Hepatic stellate cell (primary cell): ENCODE measurements around the gene DMAC2L.

Source experiments
- DNase-seq: peaks from one replicate; pipeline ENCODE4 v3.0.0; 2011; ENCODE audit warnings: low spot score

Gene DMAC2L

DNA sequence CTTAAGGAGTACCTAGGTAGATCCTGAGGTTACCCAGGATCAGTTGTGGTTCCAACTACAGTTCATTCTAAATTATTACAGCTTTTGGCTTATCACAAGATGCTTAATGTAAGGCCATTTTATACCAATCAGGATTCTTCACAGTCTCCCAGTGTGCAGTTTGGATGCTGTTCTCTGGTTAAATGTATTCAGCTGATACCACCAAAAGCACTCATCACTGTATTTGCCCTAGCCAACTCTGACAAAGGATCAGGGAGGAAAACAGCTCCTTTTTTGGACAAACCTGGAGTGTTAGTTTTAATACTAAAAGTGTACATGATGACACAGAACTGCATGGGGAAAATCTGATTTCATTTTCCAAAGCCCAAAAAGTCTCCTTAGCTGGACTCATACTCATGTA, 19.5 kb downstream of the DMAC2L start:
- DNase-seq: no peak

DNA sequence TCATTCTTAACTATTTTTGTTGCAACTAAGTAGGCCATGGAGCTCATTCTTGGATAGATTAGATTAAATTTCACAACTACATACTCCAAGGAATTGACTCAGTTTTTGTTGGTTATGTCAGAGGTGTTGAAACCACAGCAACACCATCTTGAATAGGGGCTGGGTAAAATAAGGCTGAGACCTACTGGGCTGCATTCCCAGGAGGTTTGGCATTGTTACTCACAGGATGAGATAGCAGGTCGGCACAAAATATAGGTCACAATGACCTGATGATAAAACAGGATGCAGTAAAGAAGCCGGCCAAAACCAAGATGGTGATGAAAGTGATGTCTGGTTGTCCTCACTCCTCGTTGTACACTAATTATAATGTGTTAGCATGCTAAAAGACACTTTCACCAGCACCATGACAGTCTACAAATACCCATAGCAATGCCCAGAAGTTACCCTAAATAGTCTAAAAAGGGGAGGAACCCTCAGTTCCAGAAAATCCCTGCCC, 20.9 kb downstream of the DMAC2L start:
- no peak for DNase-seq

DNA sequence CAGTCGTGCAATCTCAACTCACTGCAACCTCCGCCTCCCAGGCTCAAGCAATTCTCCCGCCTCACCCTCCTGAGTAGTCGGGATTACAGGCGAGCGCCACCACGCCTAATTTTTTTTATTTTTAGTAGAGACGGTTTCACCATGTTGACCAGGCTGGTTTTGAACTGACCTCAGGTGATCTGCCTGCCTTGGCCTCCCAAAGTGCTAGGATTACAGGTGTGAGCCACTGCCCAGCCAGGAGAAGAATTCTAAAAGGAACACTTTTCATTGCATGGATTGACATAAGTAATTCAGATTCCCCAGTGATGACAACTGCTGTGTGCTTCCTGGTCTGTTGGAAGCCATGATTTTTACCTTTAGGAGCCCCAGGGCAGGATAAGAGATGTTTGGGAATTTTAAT, 22.1 kb downstream of the DMAC2L start:
- no peak for DNase-seq

- peak; percentile 42 for DNase-seq
Measured at GRCh38 chr14:50335389-50335788, 23.3 kb downstream of the DMAC2L start.

- DNase-seq: no peak
Measured at GRCh38 chr14:50335989-50336824, 24.1 kb downstream of the DMAC2L start.

- DNase-seq: no peak
Measured at GRCh38 chr14:50338587-50338986, 26.5 kb downstream of the DMAC2L start.

GRCh38 chr14:50339178-50339804, 27.2 kb downstream of the DMAC2L start:
- no peak for DNase-seq

- no peak for DNase-seq
Measured at GRCh38 chr14:50340045-50340444, 27.9 kb downstream of the DMAC2L start.

DNA sequence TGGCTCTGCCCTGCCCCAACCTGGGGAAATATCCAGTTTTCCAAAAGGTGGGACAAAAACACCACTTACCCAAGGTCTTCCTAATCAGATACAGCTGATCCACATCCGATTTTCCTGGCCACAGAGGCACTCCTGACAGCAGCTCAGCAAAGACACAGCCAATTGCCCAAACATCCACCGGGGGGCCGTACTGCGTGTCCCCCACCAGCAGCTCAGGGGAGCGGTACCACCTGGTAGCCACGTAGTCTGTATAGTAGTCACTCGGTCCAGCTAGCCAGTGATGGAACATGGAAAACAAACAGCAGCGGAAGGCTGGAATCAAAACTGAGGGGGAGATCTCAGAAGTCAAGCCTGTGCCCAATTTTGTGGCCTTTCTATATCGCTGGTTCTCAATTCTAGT, 28.8 kb downstream of the DMAC2L start:
- no peak for DNase-seq

DNA sequence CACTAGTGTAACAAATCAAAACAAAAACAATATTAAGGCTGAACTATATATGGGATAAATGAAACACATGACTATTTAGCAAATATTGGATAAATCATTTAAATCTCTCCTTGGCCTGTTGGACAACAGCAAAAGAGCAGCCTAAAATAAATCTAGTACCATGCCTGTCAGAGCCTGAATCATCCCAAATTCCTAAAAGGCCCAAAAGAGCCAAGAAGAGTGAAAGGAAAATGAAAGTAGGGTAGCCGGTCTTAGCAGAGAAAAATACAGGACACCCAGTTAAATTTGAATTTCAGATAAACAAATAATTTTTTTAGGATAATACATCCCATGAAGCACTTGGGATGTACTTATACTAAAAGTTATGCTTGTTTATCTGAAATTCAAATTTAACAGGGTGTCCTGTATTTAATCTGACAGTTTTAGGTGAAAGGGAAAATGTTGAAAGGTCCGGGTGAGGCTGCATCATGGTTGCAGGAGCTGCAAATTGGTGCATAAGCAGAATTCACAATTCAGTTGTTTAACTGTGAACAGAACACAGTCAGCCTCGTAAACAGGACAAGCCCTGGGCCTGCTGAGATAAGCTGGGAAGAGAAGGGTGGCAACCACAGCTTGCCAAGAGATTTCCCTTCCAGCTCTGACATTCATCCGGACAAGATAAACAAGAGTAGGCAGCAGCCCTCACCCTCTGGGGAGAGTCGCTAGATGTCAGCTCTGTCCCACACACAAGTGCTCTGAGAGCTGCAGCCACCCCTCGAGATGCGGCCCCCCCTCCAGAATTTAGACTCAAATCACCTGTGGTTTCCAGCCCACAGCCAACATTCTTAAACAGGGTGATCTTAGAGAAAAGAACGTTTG, 30.3 kb downstream of the DMAC2L start:
- peak; percentile 55 for DNase-seq

DNA sequence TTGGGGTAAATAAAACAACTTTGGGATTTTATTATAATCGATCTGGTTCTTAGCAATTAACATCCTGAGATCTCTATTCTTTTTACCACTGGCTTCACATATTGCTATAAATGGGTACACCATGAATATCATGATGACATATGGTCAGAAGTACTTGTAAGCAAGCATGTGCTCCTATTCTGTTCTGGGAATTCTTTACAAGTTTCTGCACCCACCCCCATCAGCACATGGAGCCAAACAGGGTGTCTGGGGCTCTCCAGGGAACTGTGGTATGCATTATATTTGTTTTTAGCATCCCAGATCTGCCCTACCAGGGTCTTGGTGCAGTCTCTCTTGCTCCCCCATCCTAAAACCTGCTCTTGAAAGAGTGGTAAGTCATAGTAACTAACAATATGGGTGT, 31.3 kb downstream of the DMAC2L start:
- no peak for DNase-seq

GRCh38 chr14:50344116-50344775, 32.1 kb downstream of the DMAC2L start:
- DNase-seq: no peak

DNA sequence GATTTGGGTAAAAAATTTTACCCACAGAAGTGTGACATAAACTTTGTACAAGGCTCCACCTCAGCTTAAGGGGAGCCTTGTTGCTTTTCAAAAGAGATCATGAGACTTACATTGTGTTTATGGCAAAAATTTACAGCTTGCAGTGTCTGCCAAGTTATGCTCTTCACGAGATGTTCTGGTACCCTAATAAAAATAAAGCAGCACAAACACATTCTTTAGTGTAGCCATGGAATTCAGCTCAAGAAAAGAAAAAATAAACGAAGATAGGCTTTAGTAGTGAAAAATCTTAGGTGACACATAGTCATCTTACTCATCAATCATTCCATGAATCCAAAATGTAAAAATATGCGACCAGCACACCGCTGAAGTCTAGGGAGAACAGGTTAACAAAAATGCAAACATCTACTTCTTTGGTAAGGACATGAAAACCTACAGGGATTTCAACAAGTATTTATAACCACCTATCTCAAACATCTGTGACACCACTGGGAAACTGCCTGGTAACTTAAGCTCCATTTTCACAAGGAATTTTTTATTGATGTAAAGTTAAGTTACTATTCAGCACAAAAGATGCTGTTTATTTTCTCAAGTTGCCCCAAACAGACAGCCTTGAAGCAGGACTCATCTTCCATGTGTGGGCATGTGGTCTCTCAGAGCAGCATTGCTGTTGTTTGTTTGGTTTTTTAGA, 32.9 kb downstream of the DMAC2L start:
- DNase-seq: peak; percentile 27

- no peak for DNase-seq
Measured at GRCh38 chr14:50345846-50346422, 33.8 kb downstream of the DMAC2L start.

- DNase-seq: peak; percentile 35
Measured at GRCh38 chr14:50347521-50347920, 35.4 kb downstream of the DMAC2L start.

DNA sequence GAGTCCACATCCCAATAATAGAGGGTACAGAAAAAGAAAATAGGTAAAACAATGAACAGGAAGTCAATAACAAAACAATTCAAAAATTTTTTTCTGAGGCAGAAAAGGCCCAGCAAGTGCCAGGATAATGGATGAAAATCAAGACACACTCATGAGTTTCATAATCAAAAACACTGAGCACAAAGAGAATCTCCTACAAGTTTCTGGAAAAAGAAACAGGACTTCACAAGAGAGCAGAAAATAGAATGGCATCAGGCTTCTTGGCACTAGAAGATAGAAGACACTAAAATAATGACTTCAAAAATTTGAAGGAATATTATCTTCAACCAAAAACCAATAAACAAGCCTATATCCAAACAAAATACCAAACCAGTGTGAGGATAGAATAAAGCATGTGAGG, 36.8 kb downstream of the DMAC2L start:
- DNase-seq: no peak

DNA sequence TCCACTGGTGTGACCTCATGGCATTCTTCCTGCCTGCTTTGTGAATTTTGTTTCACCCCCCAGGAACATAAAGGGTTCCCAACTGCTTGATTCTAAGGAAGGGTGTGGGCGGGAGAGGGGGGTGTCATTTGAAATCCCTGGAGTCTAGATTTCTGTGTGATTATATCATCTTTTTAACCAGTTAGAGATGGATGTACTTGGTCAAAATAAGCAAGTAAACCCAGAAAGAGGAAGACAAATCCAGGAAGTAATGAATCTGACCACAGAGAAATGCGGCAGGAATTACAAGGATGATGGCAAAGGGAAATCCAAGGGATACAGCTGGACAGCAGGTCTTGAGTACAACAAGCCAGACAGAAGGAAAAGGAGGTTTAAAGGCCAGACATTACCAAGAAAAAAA, 38.9 kb downstream of the DMAC2L start:
- DNase-seq: no peak

DNA sequence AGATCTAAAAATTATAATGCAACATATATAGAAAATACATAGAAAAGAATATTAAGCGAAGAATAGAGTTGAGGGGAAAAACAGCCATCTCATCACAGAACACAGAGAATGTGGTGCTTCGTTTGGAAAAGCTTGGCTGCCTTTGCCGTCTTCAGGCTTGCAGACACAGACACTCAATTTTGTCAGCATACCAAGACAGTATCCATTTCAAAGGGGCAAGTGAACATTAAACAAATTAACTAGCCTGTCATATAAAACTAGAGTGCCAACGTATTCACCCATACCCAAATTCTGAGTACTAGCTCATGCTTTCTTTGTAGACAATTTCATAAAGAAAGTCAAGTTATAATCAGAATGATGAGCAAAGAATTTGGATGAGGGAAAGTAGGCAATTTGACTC, 40.5 kb downstream of the DMAC2L start:
- DNase-seq: no peak

GRCh38 chr14:50353126-50353525, 41.0 kb downstream of the DMAC2L start:
- no peak for DNase-seq

DNA sequence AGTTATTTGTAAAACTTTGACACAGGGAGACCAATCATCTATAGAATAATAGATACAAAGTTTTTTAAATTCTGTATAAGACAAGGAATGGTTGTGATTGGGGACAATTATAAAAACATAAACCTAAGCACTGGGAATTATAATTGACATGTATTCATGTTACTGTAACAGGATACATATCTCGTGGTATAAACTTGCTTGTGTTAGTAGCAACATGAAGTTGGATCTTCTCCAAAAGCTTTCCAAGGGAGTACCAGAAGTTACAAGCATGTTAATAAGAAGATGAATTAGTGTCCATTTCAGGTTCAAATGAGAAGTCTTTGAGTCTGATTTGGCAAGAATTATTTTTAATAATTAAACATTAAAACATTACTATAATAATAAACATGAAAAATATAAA, 42.4 kb downstream of the DMAC2L start:
- no peak for DNase-seq

DNA sequence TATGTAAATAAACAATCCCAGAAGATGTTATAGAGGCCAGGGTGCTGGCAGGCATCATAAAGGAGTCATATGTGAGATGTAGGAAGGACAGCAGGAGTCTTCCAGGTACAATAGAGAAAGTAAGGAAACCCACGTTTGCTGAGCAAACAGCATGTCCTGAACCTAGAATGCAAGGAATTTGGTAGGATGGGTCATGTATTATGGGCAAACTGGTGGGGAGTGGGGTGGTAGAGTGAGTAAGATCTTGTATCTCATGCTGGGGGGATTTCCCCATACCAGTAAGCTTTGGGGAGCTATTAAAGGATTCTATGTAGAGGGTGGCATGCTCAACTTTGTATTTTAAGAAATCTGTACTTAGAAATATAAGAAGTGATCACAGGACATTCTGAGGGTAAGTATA, 43.6 kb downstream of the DMAC2L start:
- no peak for DNase-seq
